Neural progenitor cell (in vitro differentiated cells): Measurements from ENCODE around the gene ASTN2. TPM values are rescaled to one million over a fixed set of nuclear protein-coding genes. Genes with fewer than 3 reads are reported as not detected.

ENCODE experiments used
- DNase-seq: peaks from one replicate; pipeline ENCODE4 v3.0.0-alpha.2; 2016; ENCODE audit warnings: low spot score
- H2AFZ ChIP-seq: fragments of 200-600 bp; sonication (generic); replicated peaks from 2 replicates; pipeline ENCODE4 v1.6.1; 2016; ENCODE audit warnings: antibody characterized with exemption
- H3F3A ChIP-seq: fragments of 200-600 bp; sonication (generic); 2 replicates; pipeline ENCODE4 v1.6.1; 2016; ENCODE audit warnings: antibody characterized with exemption, low read depth
- H3K27ac ChIP-seq: fragments of 200-600 bp; sonication (generic); 2 replicates; pipeline ENCODE4 v1.5.1; 2016; ENCODE audit warnings: mild to moderate bottlenecking
- H3K27me3 ChIP-seq: fragments of 200-600 bp; sonication (generic); 2 replicates; pipeline ENCODE4 v1.6.1; 2016; ENCODE audit warnings: mild to moderate bottlenecking, moderate library complexity
- H3K36me3 ChIP-seq: fragments of 200-600 bp; sonication (generic); 2 replicates; pipeline ENCODE4 v1.5.1; 2016
- H3K4me1 ChIP-seq: fragments of 200-600 bp; sonication (generic); 2 replicates; pipeline ENCODE4 v1.6.1; 2016; ENCODE audit warnings: mixed run types
- H3K4me2 ChIP-seq: fragments of 200-600 bp; sonication (generic); 2 replicates; pipeline ENCODE4 v1.6.1; 2016
- H3K4me3 ChIP-seq: fragments of 200-600 bp; sonication (generic); 2 replicates; pipeline ENCODE4 v1.5.1; 2016
- H3K79me2 ChIP-seq: fragments of 200-600 bp; sonication (generic); 2 replicates; pipeline ENCODE4 v1.6.1; 2016; ENCODE audit warnings: low read depth
- H3K9ac ChIP-seq: fragments of 200-600 bp; sonication (generic); 2 replicates; pipeline ENCODE4 v1.6.1; 2016
- H3K9me3 ChIP-seq: fragments of 200-600 bp; sonication (generic); 2 replicates; pipeline ENCODE4 v1.5.1; 2016; ENCODE audit warnings: low read depth
- H4K20me1 ChIP-seq: fragments of 200-600 bp; sonication (generic); 2 replicates; pipeline ENCODE4 v1.6.1; 2016; ENCODE audit warnings: low read depth
- H3K27ac Mint-ChIP-seq: 3 replicates; pipeline ENCODE4 v1.8.0; 2021; ENCODE audit warnings: mixed read lengths
- H3K27me3 Mint-ChIP-seq: 2 replicates; pipeline ENCODE4 v1.8.0; 2022; ENCODE audit warnings: low read depth, mild to moderate bottlenecking, inconsistent platforms, moderate library complexity, mixed read lengths; ENCODE audit not compliant: insufficient read depth
- H3K36me3 Mint-ChIP-seq: 3 replicates; pipeline ENCODE4 v1.8.0; 2021; ENCODE audit warnings: mixed read lengths
- H3K4me1 Mint-ChIP-seq: 3 replicates; pipeline ENCODE4 v1.8.0; 2021; ENCODE audit warnings: mixed read lengths
- H3K4me3 Mint-ChIP-seq: 3 replicates; pipeline ENCODE4 v1.8.0; 2021; ENCODE audit warnings: mild to moderate bottlenecking, moderate library complexity, mixed read lengths
- H3K9me3 Mint-ChIP-seq: 3 replicates; pipeline ENCODE4 v1.8.0; 2020; ENCODE audit warnings: mixed read lengths
- EZH2 ChIP-seq: fragments of 200-600 bp; sonication (generic); IDR thresholded peaks from 2 replicates; pipeline ENCODE4 v1.6.1; 2017; ENCODE audit warnings: antibody characterized with exemption, mild to moderate bottlenecking, moderate library complexity
- EZH2phosphoT487 ChIP-seq: fragments of 200-600 bp; sonication (generic); IDR thresholded peaks from 2 replicates; pipeline ENCODE4 v1.6.1; 2017; ENCODE audit warnings: antibody characterized with exemption
- total RNA-seq: library from RNA; depleted of rRNA; stranded (reverse); fragments of >200 nt; gene quantifications from 2 replicates; pipeline ENCODE4 v1.2.3, GENCODE V29; 2015; ENCODE audit warnings: low replicate concordance
- TF ChIP-seq, protein P1 (sequence below): fragments of 200-600 bp; sonication (generic); IDR thresholded peaks from 2 replicates; pipeline ENCODE4 v1.5.1; 2017; ENCODE audit warnings: antibody characterized with exemption, mild to moderate bottlenecking

ASTN2 gene
- total RNA-seq, 1 donor from 2014 or later, result 8.0 TPM

DNA sequence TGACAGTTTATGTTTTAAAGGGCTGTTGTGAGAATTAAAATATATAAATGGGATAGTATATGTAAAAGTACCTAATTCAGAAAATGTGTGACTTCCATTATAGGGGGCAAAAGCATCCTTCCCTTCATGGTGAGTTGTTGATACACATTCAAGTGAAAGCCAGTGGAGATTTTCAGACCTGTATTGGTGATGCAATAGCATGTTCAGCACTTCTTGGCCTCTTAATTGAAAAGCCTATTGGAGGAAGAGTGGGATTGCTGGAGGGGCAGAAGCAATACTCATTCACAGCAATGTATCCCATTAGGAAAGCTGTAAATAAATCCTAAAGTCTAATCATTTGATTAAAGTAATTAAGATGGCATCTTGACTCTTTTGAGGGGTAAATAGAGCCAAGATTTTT, 710.4 kb downstream of the ASTN2 start:
- H3K27ac Mint-ChIP-seq, result no peak overlapping the region
- Histone ChIP-seq H3K4me1 (no peaks in the 10 kb centered on the region), H3K27me3 (no peaks in the 10 kb centered on the region), H3K9ac (no peak overlapping the region), H3K4me2 (no peak overlapping the region), H3K9me3 (no peaks in the 10 kb centered on the region), H3K79me2 (no peaks in the 10 kb centered on the region), H4K20me1 (no peaks in the 10 kb centered on the region), H2AFZ (no peak overlapping the region), H3K36me3 (no peaks in the 10 kb centered on the region), H3F3A (no peaks in the 10 kb centered on the region), H3K27ac (no peak overlapping the region), H3K4me3 (no peak overlapping the region)
- H3K4me1 Mint-ChIP-seq, result no peaks in the 10 kb centered on the region
- DNase-seq, result no peak
- H3K9me3 Mint-ChIP-seq, result no peaks in the 10 kb centered on the region
- TF ChIP-seq EZH2phosphoT487 (no peak), EZH2 (no peak)
- TF ChIP-seq, protein P1, sequence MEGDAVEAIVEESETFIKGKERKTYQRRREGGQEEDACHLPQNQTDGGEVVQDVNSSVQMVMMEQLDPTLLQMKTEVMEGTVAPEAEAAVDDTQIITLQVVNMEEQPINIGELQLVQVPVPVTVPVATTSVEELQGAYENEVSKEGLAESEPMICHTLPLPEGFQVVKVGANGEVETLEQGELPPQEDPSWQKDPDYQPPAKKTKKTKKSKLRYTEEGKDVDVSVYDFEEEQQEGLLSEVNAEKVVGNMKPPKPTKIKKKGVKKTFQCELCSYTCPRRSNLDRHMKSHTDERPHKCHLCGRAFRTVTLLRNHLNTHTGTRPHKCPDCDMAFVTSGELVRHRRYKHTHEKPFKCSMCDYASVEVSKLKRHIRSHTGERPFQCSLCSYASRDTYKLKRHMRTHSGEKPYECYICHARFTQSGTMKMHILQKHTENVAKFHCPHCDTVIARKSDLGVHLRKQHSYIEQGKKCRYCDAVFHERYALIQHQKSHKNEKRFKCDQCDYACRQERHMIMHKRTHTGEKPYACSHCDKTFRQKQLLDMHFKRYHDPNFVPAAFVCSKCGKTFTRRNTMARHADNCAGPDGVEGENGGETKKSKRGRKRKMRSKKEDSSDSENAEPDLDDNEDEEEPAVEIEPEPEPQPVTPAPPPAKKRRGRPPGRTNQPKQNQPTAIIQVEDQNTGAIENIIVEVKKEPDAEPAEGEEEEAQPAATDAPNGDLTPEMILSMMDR, result no peak
- H3K27me3 Mint-ChIP-seq, result peaks cover 2% of the 10 kb centered on the region
- peaks cover 23% of the 10 kb centered on the region for H3K36me3 Mint-ChIP-seq
- no peak overlapping the region for H3K4me3 Mint-ChIP-seq

DNA sequence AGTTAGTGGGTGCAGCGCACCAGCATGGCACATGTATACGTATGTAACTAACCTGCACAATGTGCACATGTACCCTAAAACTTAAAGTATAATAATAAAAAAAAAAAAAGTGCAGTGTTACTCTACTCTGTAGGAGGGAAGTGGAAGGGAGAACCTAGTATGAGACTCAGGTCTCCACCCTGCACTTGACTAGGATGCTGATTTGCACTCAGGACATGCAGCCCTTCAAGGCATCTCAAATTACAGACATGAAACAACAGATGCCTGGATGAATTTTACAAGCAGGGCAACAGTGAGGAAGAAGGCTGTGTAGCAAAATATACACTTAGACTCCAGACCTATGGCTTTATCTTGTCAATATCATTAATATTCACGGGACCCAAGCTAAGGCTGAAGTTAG, 711.2 kb downstream of the ASTN2 start:
- Histone ChIP-seq H3K4me2 (no peak overlapping the region), H3K27me3 (no peaks in the 10 kb centered on the region), H3K9ac (no peak overlapping the region), H3K9me3 (no peaks in the 10 kb centered on the region), H3K79me2 (no peaks in the 10 kb centered on the region), H3K4me3 (no peak overlapping the region), H2AFZ (no peak overlapping the region), H4K20me1 (no peaks in the 10 kb centered on the region), H3K36me3 (no peaks in the 10 kb centered on the region), H3K27ac (no peak overlapping the region), H3K4me1 (no peaks in the 10 kb centered on the region), H3F3A (no peaks in the 10 kb centered on the region)
- Mint-ChIP-seq H3K4me3 (no peak overlapping the region), H3K27ac (no peak overlapping the region), H3K9me3 (no peaks in the 10 kb centered on the region), H3K36me3 (peaks cover 28% of the 10 kb centered on the region), H3K4me1 (no peaks in the 10 kb centered on the region), H3K27me3 (no peaks in the 10 kb centered on the region)
- TF ChIP-seq EZH2 (no peak), EZH2phosphoT487 (no peak)
- TF ChIP-seq, protein P1, result no peak
- DNase-seq, result no peak

DNA sequence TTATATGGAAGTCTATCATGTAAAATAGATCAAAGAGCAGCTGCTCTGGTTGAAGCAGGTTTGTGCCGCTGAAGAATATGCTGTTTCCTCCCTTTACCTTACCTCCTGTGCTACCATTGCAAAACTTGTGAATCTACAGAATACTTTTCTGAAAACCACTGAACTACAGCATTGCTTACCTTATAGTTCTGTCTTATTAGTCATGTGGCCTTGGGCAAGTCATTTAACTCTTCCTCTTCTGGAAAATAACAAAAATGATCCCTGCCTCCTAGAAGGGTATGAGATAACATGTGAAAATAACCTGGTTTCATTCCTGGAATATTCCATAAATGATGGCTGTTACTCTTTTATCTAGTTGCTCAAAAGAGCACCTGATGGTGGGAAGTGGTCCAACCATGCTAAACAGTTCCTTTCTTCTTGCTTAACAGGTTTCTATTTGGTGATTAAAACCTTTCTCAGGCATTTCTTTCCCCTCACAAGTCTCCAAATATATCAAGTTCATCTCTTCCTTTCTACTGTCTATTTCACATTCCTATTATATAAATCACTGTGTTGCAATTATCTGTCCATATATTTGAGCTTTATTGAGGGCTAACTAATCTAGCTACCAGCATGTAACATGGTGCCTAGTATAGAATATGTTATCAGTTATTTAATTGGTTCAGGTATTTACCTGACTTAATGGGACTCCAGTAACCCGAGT, 712.8 kb downstream of the ASTN2 start:
- Histone ChIP-seq H3K36me3 (no peaks in the 10 kb centered on the region), H3K79me2 (no peaks in the 10 kb centered on the region), H3K27ac (no peak overlapping the region), H3K4me3 (no peak overlapping the region), H3K4me1 (no peaks in the 10 kb centered on the region), H2AFZ (no peak overlapping the region), H3K9ac (no peak overlapping the region), H3F3A (no peaks in the 10 kb centered on the region), H3K4me2 (no peak overlapping the region), H3K27me3 (no peaks in the 10 kb centered on the region), H3K9me3 (no peaks in the 10 kb centered on the region), H4K20me1 (no peaks in the 10 kb centered on the region)
- Mint-ChIP-seq H3K9me3 (no peaks in the 10 kb centered on the region), H3K4me1 (no peaks in the 10 kb centered on the region), H3K27me3 (peaks cover 2% of the 10 kb centered on the region), H3K4me3 (no peak overlapping the region), H3K36me3 (peaks cover 40% of the 10 kb centered on the region), H3K27ac (no peak overlapping the region)
- no peak for DNase-seq
- TF ChIP-seq, protein P1, result no peak
- no peak for TF ChIP-seq EZH2
- TF ChIP-seq EZH2phosphoT487, result no peak
